Effector CD4-positive, alpha-beta T cell (primary cell): ENCODE results near the gene NAA38.

Experiments used
- DNase-seq: peaks from one replicate; pipeline ENCODE4 v3.0.0-alpha.2; 2020

NAA38 gene

GRCh38 chr17:7851438-7852261, 5.7 kb downstream of the NAA38 start:
- DNase-seq = peak; percentile 92

GRCh38 chr17:7850701-7851437, 6.5 kb downstream of the NAA38 start:
- no peak for DNase-seq

- no peak for DNase-seq
Measured at GRCh38 chr17:7849751-7850504, 7.4 kb downstream of the NAA38 start.

GRCh38 chr17:7849130-7849750, 8.1 kb downstream of the NAA38 start:
- no peak for DNase-seq

- no peak for DNase-seq
Measured at GRCh38 chr17:7848739-7849129, 8.6 kb downstream of the NAA38 start.

GRCh38 chr17:7848131-7848579, 9.2 kb downstream of the NAA38 start:
- no peak for DNase-seq

- no peak for DNase-seq
Measured at GRCh38 chr17:7846765-7847661, 10.3 kb downstream of the NAA38 start.

- DNase-seq = no peak
Measured at GRCh38 chr17:7846063-7846735, 11.2 kb downstream of the NAA38 start.

- no peak for DNase-seq
Measured at GRCh38 chr17:7845359-7846062, 11.8 kb downstream of the NAA38 start.

GRCh38 chr17:7844292-7845154, 12.8 kb downstream of the NAA38 start:
- peak; percentile 68 for DNase-seq

GRCh38 chr17:7843536-7844291, 13.6 kb downstream of the NAA38 start:
- DNase-seq = peak; percentile 93

GRCh38 chr17:7843257-7843535, 14.2 kb downstream of the NAA38 start:
- no peak for DNase-seq

- DNase-seq = peak; percentile 97
Measured at GRCh38 chr17:7842380-7843256, 14.7 kb downstream of the NAA38 start.

- peak; percentile 78 for DNase-seq
Measured at GRCh38 chr17:7841915-7842379, 15.4 kb downstream of the NAA38 start.

GRCh38 chr17:7841396-7841914, 15.9 kb downstream of the NAA38 start:
- DNase-seq = peak; percentile 96

- no peak for DNase-seq
Measured at GRCh38 chr17:7840875-7841274, 16.5 kb downstream of the NAA38 start.

GRCh38 chr17:7840441-7840840, 16.9 kb downstream of the NAA38 start:
- no peak for DNase-seq

GRCh38 chr17:7839876-7840261, 17.5 kb downstream of the NAA38 start:
- no peak for DNase-seq
